ENCODE measurements around the gene CYSRT1.

- TF ChIP-seq CTCF (IDR thresholded peaks at IDR 0.05) (no peak), FOXJ3 (CRISPR knock-in tag; IDR thresholded peaks at IDR 0.05) (no peak), TAF1 (IDR thresholded peaks at IDR 0.05; ENCODE audit: borderline replicate concordance, low read depth, low read length) (no peak), POLR2AphosphoS5 (IDR thresholded peaks at IDR 0.05; ENCODE audit: low read depth, low read length) (no peak), YY1 (IDR thresholded peaks at IDR 0.05; ENCODE audit: low read depth) (no peak)
Measured at GRCh38 chr9:137183980-137184595, 40.9 kb upstream of the CYSRT1 start.
